Activated CD4-positive, alpha-beta T cell treated with anti-CD3 and anti-CD28 coated beads, Interleukin-2, amount 10 ng/mL, durations not matched to agents 24 days and 14 days (primary cell): ENCODE results near the gene RTP2. TPM values are rescaled to one million over a fixed set of nuclear protein-coding genes. Genes with fewer than 3 reads are reported as not detected.

ENCODE experiments used
- DNase-seq: peaks from one replicate; pipeline ENCODE4 v3.0.0; 2022
- H3K27ac Mint-ChIP-seq: one replicate; pipeline ENCODE4 v1.8.0; 2022; ENCODE audit warnings: mild to moderate bottlenecking, mixed read lengths
- H3K27me3 Mint-ChIP-seq: one replicate; pipeline ENCODE4 v1.8.0; 2022; ENCODE audit warnings: mixed read lengths
- H3K36me3 Mint-ChIP-seq: one replicate; pipeline ENCODE4 v1.8.0; 2022; ENCODE audit warnings: low read depth, mild to moderate bottlenecking, mixed read lengths
- H3K4me1 Mint-ChIP-seq: one replicate; pipeline ENCODE4 v1.8.0; 2021; ENCODE audit warnings: mixed read lengths
- H3K4me3 Mint-ChIP-seq: one replicate; pipeline ENCODE4 v1.8.0; 2022; ENCODE audit warnings: mild to moderate bottlenecking, moderate library complexity, mixed read lengths
- H3K9me3 Mint-ChIP-seq: one replicate; pipeline ENCODE4 v1.8.0; 2021; ENCODE audit warnings: mixed read lengths
- intact Hi-C: fragments of 100-400 bp; cut with micrococcal nuclease; formaldehyde crosslinking; loops from one replicate; pipeline ENCODE4 v1.15.1; 2023
- total RNA-seq: library from RNA; stranded (reverse); gene quantifications from 2 replicates; pipeline ENCODE4 v1.2.3, GENCODE V29; 2022

The RTP2 gene
- total RNA-seq, 1 donor from 2014 or later, result not detected

DNA sequence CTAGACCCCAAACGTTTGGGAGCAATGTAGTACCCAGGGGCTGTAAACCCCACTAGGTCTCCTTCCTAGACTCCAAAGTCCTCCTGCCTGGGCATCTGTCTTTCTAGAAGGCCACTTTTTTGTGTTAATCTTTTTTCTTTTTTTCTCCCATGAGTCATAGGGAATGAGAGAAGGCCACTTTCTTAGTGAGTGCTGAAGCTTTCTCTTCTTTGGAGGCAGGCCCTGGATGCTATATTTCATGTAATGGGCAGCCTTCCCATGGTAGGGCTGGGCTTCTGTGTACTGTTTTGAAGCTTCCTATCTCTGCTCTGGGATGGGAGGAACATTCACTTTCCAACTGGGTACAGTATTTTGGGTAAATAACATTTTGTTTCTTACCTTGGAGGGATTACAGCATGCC is 15.2 kb upstream of the RTP2 start:
- peaks cover 9% of the 10 kb centered on the region for H3K4me1 Mint-ChIP-seq
- peaks cover 13% of the 10 kb centered on the region for H3K27me3 Mint-ChIP-seq
- no peak for DNase-seq
- no peaks in the 10 kb centered on the region for H3K9me3 Mint-ChIP-seq
- intact Hi-C loops, result no loop called here
- no peak overlapping the region for H3K4me3 Mint-ChIP-seq
- H3K36me3 Mint-ChIP-seq, result peaks cover 16% of the 10 kb centered on the region
- H3K27ac Mint-ChIP-seq, result no peak overlapping the region

DNA sequence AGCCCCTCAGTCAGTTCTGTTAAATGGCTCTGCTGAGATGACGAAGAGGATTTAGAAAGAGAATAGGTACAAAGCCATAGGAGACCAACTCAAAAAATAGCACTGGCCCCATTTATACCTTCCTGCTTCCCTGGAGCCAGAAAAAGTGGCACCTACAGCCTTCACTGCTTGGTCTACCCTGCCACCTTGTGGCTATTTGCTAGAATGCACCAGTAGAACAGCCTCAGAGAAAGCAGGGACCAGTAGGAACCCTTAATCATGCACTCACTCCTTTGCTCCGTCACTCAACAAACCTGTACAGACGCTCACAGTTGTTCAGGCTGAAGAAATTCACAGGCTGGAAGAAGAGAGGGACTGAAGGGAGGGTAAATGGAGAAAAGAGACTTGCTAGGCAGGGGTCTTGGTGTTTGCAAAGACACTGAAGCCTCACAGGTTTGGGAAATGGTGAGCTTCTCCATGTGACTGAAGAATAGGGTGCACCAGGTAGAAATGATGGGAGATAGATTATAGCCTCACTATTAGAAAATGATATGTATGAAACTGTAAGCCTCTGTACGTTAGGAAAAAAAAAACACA is 12.1 kb upstream of the RTP2 start:
- peaks cover 9% of the 10 kb centered on the region for H3K4me1 Mint-ChIP-seq
- no peaks in the 10 kb centered on the region for H3K9me3 Mint-ChIP-seq
- no peak overlapping the region for H3K27ac Mint-ChIP-seq
- no peak overlapping the region for H3K4me3 Mint-ChIP-seq
- H3K36me3 Mint-ChIP-seq, result no peaks in the 10 kb centered on the region
- H3K27me3 Mint-ChIP-seq, result peaks cover 14% of the 10 kb centered on the region
- peak; percentile 92 for DNase-seq
- intact Hi-C loops, result loop anchor here (1.0 kb wide), 4 partner anchors 35 to 494 kb away; no protein-coding TSS in a partner anchor

DNA sequence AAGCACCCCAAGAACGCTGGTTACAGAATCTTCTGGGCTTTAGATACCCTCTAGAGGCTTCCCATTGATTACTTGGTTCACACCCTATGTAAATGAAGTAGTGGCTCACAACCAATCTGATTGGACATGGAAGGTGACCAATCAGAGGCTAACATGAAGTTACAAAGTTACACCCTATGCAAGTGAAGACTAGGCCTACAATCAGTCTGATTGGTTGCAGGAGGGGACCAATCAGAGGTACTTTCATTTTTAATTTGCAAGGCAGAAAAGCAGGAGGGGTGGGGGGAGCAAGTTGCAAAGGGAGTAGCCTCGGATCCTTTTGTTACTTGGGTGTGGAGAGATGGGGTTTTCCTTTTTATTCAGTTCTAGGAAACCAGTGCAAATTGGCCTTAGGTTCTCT is 11.1 kb upstream of the RTP2 start:
- Mint-ChIP-seq H3K4me3 (no peak overlapping the region), H3K36me3 (no peaks in the 10 kb centered on the region), H3K9me3 (no peaks in the 10 kb centered on the region), H3K27me3 (peaks cover 14% of the 10 kb centered on the region), H3K27ac (no peak overlapping the region), H3K4me1 (peaks cover 9% of the 10 kb centered on the region)
- intact Hi-C loops, result no loop called here
- peak; percentile 72 for DNase-seq

DNA sequence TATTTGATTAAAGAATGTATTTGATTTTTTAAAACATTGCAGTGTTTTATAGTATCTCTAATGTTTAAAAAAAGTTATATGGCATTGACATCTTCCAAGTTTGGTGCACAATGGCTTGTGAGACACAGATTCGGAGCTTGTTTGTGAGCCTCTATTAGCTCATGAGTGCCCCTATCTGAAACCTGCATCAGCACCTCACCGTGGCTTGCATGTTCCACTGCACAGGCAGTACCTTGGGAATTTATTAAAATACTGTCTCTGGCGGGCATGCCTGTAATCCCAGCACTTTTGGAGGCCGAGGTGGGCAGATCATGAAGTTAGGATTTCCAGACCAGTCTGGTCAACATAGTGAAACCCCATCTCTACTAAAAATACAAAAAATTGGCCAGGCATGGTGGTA is 6.8 kb upstream of the RTP2 start:
- Mint-ChIP-seq H3K9me3 (no peaks in the 10 kb centered on the region), H3K36me3 (no peaks in the 10 kb centered on the region), H3K4me3 (no peak overlapping the region), H3K4me1 (peaks cover 4% of the 10 kb centered on the region), H3K27ac (no peak overlapping the region), H3K27me3 (peaks cover 15% of the 10 kb centered on the region)
- intact Hi-C loops, result no loop called here
- DNase-seq, result no peak

DNA sequence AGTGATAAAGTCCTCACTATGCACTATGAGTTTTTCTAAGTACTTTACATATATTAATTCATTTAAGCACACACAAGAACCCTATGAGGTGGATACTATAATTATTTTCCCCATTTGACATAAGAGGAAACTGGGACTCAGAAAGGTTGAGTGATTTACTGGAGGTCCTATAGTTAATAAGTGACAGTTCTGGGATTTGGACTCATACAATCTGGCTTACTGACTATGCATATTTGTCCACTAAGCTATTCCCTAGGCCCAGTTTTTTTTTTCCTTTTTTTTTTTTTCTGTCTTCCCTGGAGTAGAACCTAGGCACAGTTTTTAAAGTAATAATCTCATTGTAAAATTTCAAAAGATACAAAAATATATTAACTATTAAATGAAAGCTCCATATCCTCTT is 6.3 kb upstream of the RTP2 start:
- no peaks in the 10 kb centered on the region for H3K4me1 Mint-ChIP-seq
- H3K4me3 Mint-ChIP-seq, result no peak overlapping the region
- no peak overlapping the region for H3K27ac Mint-ChIP-seq
- DNase-seq, result no peak
- intact Hi-C loops, result no loop called here
- H3K27me3 Mint-ChIP-seq, result peaks cover 15% of the 10 kb centered on the region
- no peaks in the 10 kb centered on the region for H3K9me3 Mint-ChIP-seq
- H3K36me3 Mint-ChIP-seq, result no peaks in the 10 kb centered on the region

DNA sequence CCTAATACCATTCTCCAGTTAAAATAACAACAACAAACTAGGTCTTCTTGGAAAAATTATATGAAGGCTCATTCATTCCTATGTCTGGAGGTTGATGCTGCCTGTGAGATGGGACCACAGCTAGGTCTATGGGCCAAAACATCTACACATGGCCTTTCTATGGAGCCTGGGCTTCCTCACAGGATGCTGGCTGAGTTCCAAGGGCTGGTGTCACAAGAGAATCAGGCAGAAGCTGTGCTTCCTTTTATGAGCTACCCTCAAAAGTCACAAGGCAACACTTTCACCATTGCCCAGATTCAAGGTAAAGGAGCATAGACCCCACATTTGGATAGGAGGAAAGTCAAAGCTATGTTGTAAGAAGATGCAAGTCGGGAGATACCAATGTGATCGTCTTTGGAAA is 4.6 kb upstream of the RTP2 start:
- H3K9me3 Mint-ChIP-seq, result no peaks in the 10 kb centered on the region
- no peak for DNase-seq
- H3K4me3 Mint-ChIP-seq, result no peak overlapping the region
- H3K4me1 Mint-ChIP-seq, result no peaks in the 10 kb centered on the region
- H3K27me3 Mint-ChIP-seq, result peaks cover 15% of the 10 kb centered on the region
- H3K27ac Mint-ChIP-seq, result no peak overlapping the region
- intact Hi-C loops, result no loop called here
- H3K36me3 Mint-ChIP-seq, result no peaks in the 10 kb centered on the region

DNA sequence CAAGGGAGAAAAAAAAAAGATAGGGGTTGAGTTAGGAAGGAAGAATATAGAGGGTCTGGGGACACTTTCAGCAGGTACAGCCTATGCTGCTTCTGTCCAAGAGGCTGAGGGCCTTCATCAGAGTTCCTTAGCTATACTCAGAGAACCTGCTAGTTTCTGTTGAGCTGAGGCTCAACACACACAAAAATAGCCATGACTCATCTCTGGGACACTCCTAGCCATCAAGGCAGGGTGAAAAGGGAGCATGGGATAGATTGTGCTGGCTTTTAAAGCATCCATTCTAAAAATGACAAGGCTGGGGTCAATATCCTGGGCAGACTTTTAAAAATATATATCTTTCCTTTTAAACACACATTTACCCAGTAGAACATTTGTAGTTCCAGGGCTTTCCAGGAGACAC is 2.8 kb upstream of the RTP2 start:
- intact Hi-C loops, result no loop called here
- Mint-ChIP-seq H3K27ac (no peak overlapping the region), H3K9me3 (no peaks in the 10 kb centered on the region), H3K4me3 (no peak overlapping the region), H3K27me3 (peaks cover 19% of the 10 kb centered on the region), H3K36me3 (no peaks in the 10 kb centered on the region), H3K4me1 (no peaks in the 10 kb centered on the region)
- DNase-seq, result no peak

DNA sequence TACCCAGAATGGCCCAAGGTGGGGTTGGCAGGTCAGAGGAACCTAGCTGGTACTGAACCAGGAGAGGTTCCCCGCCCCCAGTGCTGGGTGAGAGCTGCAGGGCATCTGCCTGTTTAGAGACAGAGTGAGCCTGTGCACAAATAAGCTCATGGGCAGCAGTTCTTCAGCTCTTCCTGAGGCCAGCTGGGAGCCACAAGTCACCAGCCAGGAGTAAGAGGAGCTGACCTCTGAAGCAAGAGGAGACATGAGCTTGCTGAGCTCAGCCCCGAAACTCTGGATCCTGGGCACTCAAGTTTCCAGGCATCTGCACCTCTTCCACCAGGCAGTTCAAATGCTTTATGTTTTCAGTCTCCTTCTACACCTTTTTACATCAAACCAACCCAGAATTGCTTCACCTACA is 2.1 kb downstream of the RTP2 start:
- no peaks in the 10 kb centered on the region for H3K4me1 Mint-ChIP-seq

DNA sequence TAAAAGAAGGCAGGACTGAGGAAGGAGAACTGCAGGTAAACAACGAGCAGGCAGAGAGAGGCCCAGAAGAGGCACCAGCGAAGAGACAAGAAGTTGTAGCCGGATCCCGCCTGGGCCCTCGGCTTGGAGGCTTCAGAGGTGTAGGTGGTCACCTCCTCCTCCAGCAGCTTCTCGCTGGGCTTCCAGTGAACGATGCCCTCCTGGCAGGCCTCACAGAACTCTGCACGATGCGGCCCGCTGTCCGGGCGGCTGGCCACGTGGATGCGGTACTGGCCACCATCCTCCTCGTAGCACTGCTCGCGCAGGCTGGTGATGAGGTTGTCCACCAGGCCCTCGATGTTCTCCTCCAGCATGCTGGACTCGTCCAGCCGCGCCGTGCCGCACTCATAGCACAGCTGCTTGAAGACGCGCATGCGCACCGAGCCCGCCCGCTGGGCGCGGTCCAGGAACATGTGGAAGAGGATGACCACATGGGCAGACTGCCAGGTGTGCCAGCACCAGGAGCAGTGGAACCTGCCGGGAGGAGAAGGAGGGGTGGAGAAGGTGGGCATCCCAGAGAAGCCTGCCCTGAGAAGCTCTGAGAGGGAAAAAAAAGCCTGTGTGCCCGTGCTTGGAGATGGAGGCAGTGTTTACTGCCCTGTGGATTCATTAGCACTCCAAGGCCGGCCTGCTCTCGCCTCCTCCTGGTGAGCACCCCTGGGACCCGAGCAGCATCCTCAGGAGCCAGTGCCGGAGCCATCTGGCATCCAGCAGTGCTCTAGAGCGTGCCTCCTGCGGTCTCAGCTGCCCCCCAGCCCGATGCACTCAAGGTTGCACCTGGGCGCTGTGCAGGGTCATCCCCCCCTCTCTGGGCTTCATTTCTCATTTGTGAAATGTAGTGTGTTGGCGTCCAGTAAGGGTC is 3.6 kb downstream of the RTP2 start:
- H3K4me3 Mint-ChIP-seq, result no peak overlapping the region
- peaks cover 17% of the 10 kb centered on the region for H3K27me3 Mint-ChIP-seq
- no peak for DNase-seq
- H3K4me1 Mint-ChIP-seq, result no peaks in the 10 kb centered on the region
- intact Hi-C loops, result no loop called here
- no peaks in the 10 kb centered on the region for H3K36me3 Mint-ChIP-seq
- H3K27ac Mint-ChIP-seq, result no peak overlapping the region
- no peaks in the 10 kb centered on the region for H3K9me3 Mint-ChIP-seq

More for the DNA sequence above, 2.1 kb downstream of the RTP2 start:
- Mint-ChIP-seq H3K27ac (no peak overlapping the region), H3K36me3 (no peaks in the 10 kb centered on the region), H3K27me3 (peaks cover 9% of the 10 kb centered on the region), H3K4me3 (no peak overlapping the region), H3K9me3 (no peaks in the 10 kb centered on the region)
- intact Hi-C loops, result no loop called here
- DNase-seq, result no peak

DNA sequence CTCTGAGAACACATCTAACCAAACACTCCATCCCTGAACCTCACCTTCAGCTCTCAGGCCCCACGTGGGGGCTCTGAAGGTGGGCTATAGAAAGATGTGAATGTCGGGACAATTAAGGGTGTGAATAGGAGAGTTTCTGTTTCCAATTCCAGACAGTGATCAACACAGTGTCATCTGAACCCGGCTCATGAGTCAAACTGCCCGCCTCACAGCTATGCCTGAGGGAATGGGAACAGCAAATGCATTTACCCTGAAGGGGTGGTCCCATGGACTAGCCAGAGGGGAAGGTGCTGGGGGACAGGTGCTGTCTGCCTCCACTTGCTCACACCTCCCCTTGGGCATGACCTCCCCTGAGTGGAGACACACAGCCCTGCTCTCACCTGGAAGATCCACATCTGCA is 6.3 kb downstream of the RTP2 start:
- Mint-ChIP-seq H3K4me1 (no peaks in the 10 kb centered on the region), H3K27me3 (peaks cover 24% of the 10 kb centered on the region), H3K4me3 (no peak overlapping the region), H3K36me3 (no peaks in the 10 kb centered on the region), H3K9me3 (no peaks in the 10 kb centered on the region), H3K27ac (no peak overlapping the region)
- DNase-seq, result no peak
- intact Hi-C loops, result no loop called here

DNA sequence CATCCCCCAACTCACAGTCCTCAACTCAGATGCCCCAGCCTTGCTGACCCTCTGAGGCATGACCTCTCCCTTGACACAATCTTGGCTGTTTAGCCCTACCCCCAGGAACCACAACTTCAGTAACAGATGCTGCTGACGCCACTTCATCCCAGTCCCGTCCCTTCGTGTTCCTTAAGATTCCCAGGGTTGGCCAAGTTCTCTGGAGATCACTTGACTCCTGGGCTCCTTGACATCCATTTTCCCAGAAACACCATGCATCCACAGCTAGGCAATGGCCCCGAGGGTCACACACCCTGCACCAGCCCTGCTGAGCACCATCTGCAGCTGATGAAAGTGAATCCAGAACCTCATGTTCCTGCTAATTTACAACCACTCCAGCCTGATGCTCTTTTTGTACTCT is 6.9 kb downstream of the RTP2 start:
- no peak for DNase-seq
- Mint-ChIP-seq H3K27me3 (peaks cover 26% of the 10 kb centered on the region), H3K9me3 (no peaks in the 10 kb centered on the region), H3K4me1 (no peaks in the 10 kb centered on the region), H3K4me3 (no peak overlapping the region), H3K27ac (no peak overlapping the region), H3K36me3 (no peaks in the 10 kb centered on the region)
- intact Hi-C loops, result no loop called here

DNA sequence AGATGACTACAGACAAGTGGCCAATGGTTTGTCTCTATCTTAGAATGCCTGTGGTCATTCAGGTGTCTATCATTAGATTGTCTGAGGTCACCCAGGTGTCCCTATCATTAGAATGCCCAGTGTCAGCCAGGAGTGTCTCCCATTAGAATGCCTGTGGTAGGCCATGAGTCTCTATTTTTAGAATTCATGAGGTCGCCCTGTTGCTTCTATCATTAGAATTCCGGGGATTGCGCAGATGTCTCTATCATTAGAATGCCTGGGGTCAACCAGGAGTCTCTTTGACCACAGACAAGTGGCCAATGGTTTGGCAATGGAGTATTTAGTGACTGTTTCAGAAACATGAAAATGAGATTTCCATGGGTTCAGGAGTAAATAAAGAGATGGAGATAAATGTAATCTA is 7.6 kb downstream of the RTP2 start:
- H3K36me3 Mint-ChIP-seq, result no peaks in the 10 kb centered on the region
- no peak for DNase-seq
- H3K27me3 Mint-ChIP-seq, result peaks cover 30% of the 10 kb centered on the region
- H3K27ac Mint-ChIP-seq, result no peak overlapping the region
- no peaks in the 10 kb centered on the region for H3K4me1 Mint-ChIP-seq
- H3K9me3 Mint-ChIP-seq, result no peaks in the 10 kb centered on the region
- H3K4me3 Mint-ChIP-seq, result no peak overlapping the region
- intact Hi-C loops, result no loop called here

DNA sequence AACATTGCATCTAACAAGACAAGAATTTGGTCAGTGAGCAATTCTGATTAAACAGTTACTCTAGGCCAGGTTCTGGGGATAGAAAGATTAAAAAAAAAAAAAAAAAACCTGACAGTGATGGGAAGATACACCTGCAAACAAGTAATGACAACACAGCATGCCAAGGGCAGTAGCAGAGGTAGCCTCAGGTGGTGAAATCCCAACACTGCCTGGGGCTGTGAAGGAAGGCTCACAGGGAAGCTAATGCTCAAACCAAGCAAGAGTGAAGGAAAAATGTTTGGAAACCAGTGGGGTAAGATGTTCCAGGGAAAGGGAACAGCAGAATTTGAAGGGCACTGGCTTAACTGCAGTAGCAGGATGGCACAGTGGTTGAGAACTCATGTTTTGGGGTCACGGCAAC is 8.9 kb downstream of the RTP2 start:
- no peak overlapping the region for H3K27ac Mint-ChIP-seq
- no peaks in the 10 kb centered on the region for H3K9me3 Mint-ChIP-seq
- DNase-seq, result no peak
- no peaks in the 10 kb centered on the region for H3K4me1 Mint-ChIP-seq
- intact Hi-C loops, result no loop called here
- peaks cover 39% of the 10 kb centered on the region for H3K27me3 Mint-ChIP-seq
- H3K4me3 Mint-ChIP-seq, result no peak overlapping the region
- H3K36me3 Mint-ChIP-seq, result no peaks in the 10 kb centered on the region

DNA sequence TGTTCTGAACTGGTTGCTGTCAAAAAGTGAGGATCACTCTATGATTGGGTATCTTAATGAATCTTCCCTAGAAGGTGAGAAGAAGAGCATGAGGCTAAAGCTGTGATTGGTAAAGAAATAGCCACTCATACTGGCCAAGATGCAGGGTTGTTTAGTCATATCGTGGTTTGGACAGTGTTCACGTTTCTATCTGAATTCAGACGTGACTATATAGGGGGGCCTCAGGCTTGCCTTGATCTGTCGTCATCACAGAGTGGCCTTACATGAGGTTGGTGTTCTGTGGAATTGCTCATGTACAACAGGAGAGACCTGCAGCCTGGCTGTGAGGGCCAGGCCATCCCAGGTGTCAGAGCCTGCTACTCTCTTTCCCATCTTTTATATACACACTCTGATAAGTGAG is 12.4 kb downstream of the RTP2 start:
- no peaks in the 10 kb centered on the region for H3K36me3 Mint-ChIP-seq
- H3K4me3 Mint-ChIP-seq, result no peak overlapping the region
- no peak for DNase-seq
- H3K9me3 Mint-ChIP-seq, result peaks cover 5% of the 10 kb centered on the region
- H3K27me3 Mint-ChIP-seq, result peaks cover 53% of the 10 kb centered on the region
- intact Hi-C loops, result no loop called here
- no peak overlapping the region for H3K27ac Mint-ChIP-seq
- H3K4me1 Mint-ChIP-seq, result no peaks in the 10 kb centered on the region
